ENCODE results near the gene SPINDOC. TPM values are rescaled to one million over a fixed set of nuclear protein-coding genes. Genes with fewer than 3 reads are reported as not detected.

The SPINDOC gene
- polyA plus RNA-seq, 1 donor (not counting 4 experiments of a cell fraction or from before 2014, with no cell fraction given) = 8.1 TPM

GRCh38 chr11:63821411-63821810, 8.2 kb downstream of the SPINDOC start:
- H3K4me1 ChIP-seq (ENCODE audit: control insufficient read depth, extremely low read depth, insufficient read depth, low read length) = peaks cover 4% of the 10 kb centered on the region
- H4K20me1 ChIP-seq (ENCODE audit: control insufficient read depth, extremely low read depth, insufficient read depth, low read length) = no peaks in the 10 kb centered on the region
- no peaks in the 10 kb centered on the region for H3K9me1 ChIP-seq (ENCODE audit: control insufficient read depth, extremely low read depth, insufficient read depth, low read length)
- DNase-seq (ENCODE audit: low read depth, low spot score) = no peak
- TF ChIP-seq EZH2 (IDR thresholded peaks at IDR 0.05; ENCODE audit: low read length) = no peak
- H3K36me3 ChIP-seq (ENCODE audit: control insufficient read depth in 2 of 2, extremely low read depth in 1 of 2, insufficient read depth in 2 of 2, low read length in 2 of 2) = peaks cover 21 to 37% of the 10 kb centered on the region in 2 experiments
- dilution Hi-C loops (cut with MboI; ENCODE audit: extremely low pct_ligation_motif_present, low sequenced_read_pairs) = no loop called here
- no peak overlapping the region for H2AFZ ChIP-seq (ENCODE audit: control insufficient read depth, low read length)
- no peaks in the 10 kb centered on the region for H3K9me3 ChIP-seq (ENCODE audit: control insufficient read depth, low read depth, low read length)
- no peak overlapping the region for H3K4me3 ChIP-seq (ENCODE audit: control insufficient read depth in 2 of 3, extremely low read depth in 1 of 3, insufficient read depth in 2 of 3, low read depth in 1 of 3, low read length in 3 of 3)
- no peak overlapping the region for H3K9ac ChIP-seq (ENCODE audit: control insufficient read depth, extremely low read depth, insufficient read depth, low read length)
- no peak for FAIRE-seq
- no peaks in the 10 kb centered on the region for H3K27me3 ChIP-seq (ENCODE audit: control insufficient read depth, extremely low read depth, insufficient read depth, low read length)
- H3K79me2 ChIP-seq (ENCODE audit: control insufficient read depth, insufficient read depth, low read length) = peaks cover 3% of the 10 kb centered on the region
- no peak overlapping the region for H3K27ac ChIP-seq (ENCODE audit: control insufficient read depth, insufficient read depth, low read length)
- no peak overlapping the region for H3K4me2 ChIP-seq (ENCODE audit: control insufficient read depth, extremely low read depth, insufficient read depth, low read depth, low read length)

GRCh38 chr11:63826471-63827190, 13.4 kb downstream of the SPINDOC start:
- dilution Hi-C loops (cut with MboI; ENCODE audit: extremely low pct_ligation_motif_present, low sequenced_read_pairs) = no loop called here
- H2AFZ ChIP-seq (ENCODE audit: control insufficient read depth, low read length) = no peak overlapping the region
- no peak overlapping the region for H3K4me2 ChIP-seq (ENCODE audit: control insufficient read depth, extremely low read depth, insufficient read depth, low read depth, low read length)
- TF ChIP-seq EZH2 (IDR thresholded peaks at IDR 0.05; ENCODE audit: low read length) = no peak
- no peak for TF ChIP-seq CTCF (optimal IDR thresholded peaks at IDR 0.05 in 1 of 3, IDR thresholded peaks at IDR 0.05 in 1 of 3, conservative IDR thresholded peaks at IDR 0.05 in 1 of 3; ENCODE audit: extremely low read depth in 1 of 3, insufficient read depth in 2 of 3, low read length in 3 of 3)
- no peaks in the 10 kb centered on the region for H3K4me1 ChIP-seq (ENCODE audit: control insufficient read depth, extremely low read depth, insufficient read depth, low read length)
- H3K36me3 ChIP-seq (ENCODE audit: control insufficient read depth in 2 of 2, extremely low read depth in 1 of 2, insufficient read depth in 2 of 2, low read length in 2 of 2) = peaks cover 17 to 28% of the 10 kb centered on the region in 2 experiments
- no peak overlapping the region for H3K9ac ChIP-seq (ENCODE audit: control insufficient read depth, extremely low read depth, insufficient read depth, low read length)
- H3K27me3 ChIP-seq (ENCODE audit: control insufficient read depth, extremely low read depth, insufficient read depth, low read length) = no peaks in the 10 kb centered on the region
- no peaks in the 10 kb centered on the region for H4K20me1 ChIP-seq (ENCODE audit: control insufficient read depth, extremely low read depth, insufficient read depth, low read length)
- no peak overlapping the region for H3K4me3 ChIP-seq (ENCODE audit: control insufficient read depth in 2 of 3, extremely low read depth in 1 of 3, insufficient read depth in 2 of 3, low read depth in 1 of 3, low read length in 3 of 3)
- no peaks in the 10 kb centered on the region for H3K9me1 ChIP-seq (ENCODE audit: control insufficient read depth, extremely low read depth, insufficient read depth, low read length)
- H3K9me3 ChIP-seq (ENCODE audit: control insufficient read depth, low read depth, low read length) = no peaks in the 10 kb centered on the region
- H3K27ac ChIP-seq (ENCODE audit: control insufficient read depth, insufficient read depth, low read length) = no peak overlapping the region
- DNase-seq (ENCODE audit: low read depth, low spot score) = no peak
- H3K79me2 ChIP-seq (ENCODE audit: control insufficient read depth, insufficient read depth, low read length) = no peaks in the 10 kb centered on the region
- FAIRE-seq = no peak

Measured in keratinocyte (primary cell).